ENCODE results near the gene ULBP3. TPM values are rescaled to one million over a fixed set of nuclear protein-coding genes. Genes with fewer than 3 reads are reported as not detected.

The ULBP3 gene
- 1 to 10 TPM in 2 of 3 donors, under 1 TPM in 1; 0.32 to 1.9 (median 1.9) TPM for total RNA-seq
- long read RNA-seq, donor 1 = 0 reads
- long read RNA-seq, donor 2, partial matches to known transcripts = 0 of 1 reads
- long read RNA-seq, donor 2, other reads (novel, unspliced or antisense) = 0 of 1 reads

GRCh38 chr6:150068720-150069648, at the start of gene ULBP3:
Gene ULBP3 (minus strand): TSS chr6:150069121. CDS start chr6:150069066, 55 bp downstream.
- TF ChIP-seq CTCF (IDR thresholded peaks at IDR 0.05) = peak; percentile 45
- Histone ChIP-seq H3K36me3 (ENCODE audit: low read depth) (no peaks in the 10 kb centered on the region), H3K4me1 (ENCODE audit: low read depth) (peaks cover 17% of the 10 kb centered on the region), H3K9me3 (no peaks in the 10 kb centered on the region), H3K4me3 (peak within 1 kb of the TSS; percentile 24)
- intact Hi-C loops (cut with DNase I, micrococcal nuclease) = no loop called here
- ATAC-seq (peak; percentile 84), DNase-seq (peak; percentile 90 to 95 (median 93))

- intact Hi-C loops (cut with DNase I, micrococcal nuclease) = no loop called here
- no peak for TF ChIP-seq CTCF (IDR thresholded peaks at IDR 0.05)
- H3K9me3 ChIP-seq = no peaks in the 10 kb centered on the region
- ATAC-seq = peak; percentile 81
- DNase-seq = no peak
- no peaks in the 10 kb centered on the region for H3K4me1 ChIP-seq (ENCODE audit: low read depth)
- H3K4me3 ChIP-seq = no peak overlapping the region
- no peaks in the 10 kb centered on the region for H3K36me3 ChIP-seq (ENCODE audit: low read depth)
These were observed 49.7 kb upstream of the ULBP3 start for GRCh38 chr6:150118627-150119026.

- intact Hi-C loops (cut with DNase I, micrococcal nuclease) = no loop called here
- ATAC-seq (peak; percentile 40), DNase-seq (no peak)
- TF ChIP-seq CTCF (IDR thresholded peaks at IDR 0.05) = no peak
- no peaks in the 10 kb centered on the region for H3K9me3 ChIP-seq
- H3K36me3 ChIP-seq (ENCODE audit: low read depth) = no peaks in the 10 kb centered on the region
- H3K4me1 ChIP-seq (ENCODE audit: low read depth) = no peaks in the 10 kb centered on the region
- no peak overlapping the region for H3K4me3 ChIP-seq
These were observed 49.3 kb upstream of the ULBP3 start for GRCh38 chr6:150118203-150118602.

- no peak for TF ChIP-seq CTCF (IDR thresholded peaks at IDR 0.05)
- H3K9me3 ChIP-seq = no peaks in the 10 kb centered on the region
- intact Hi-C loops (cut with DNase I, micrococcal nuclease) = no loop called here
- ATAC-seq = no peak
- H3K36me3 ChIP-seq (ENCODE audit: low read depth) = no peaks in the 10 kb centered on the region
- H3K4me1 ChIP-seq (ENCODE audit: low read depth) = no peaks in the 10 kb centered on the region
- no peak for DNase-seq
- no peak overlapping the region for H3K4me3 ChIP-seq
These were observed 47.4 kb upstream of the ULBP3 start for GRCh38 chr6:150116200-150116800.

GRCh38 chr6:150115769-150116168, 46.8 kb upstream of the ULBP3 start:
- TF ChIP-seq CTCF (IDR thresholded peaks at IDR 0.05) = no peak
- no peak for ATAC-seq
- no peaks in the 10 kb centered on the region for H3K36me3 ChIP-seq (ENCODE audit: low read depth)
- DNase-seq = peak in 1 of 3 donors; percentile 44
- no peaks in the 10 kb centered on the region for H3K4me1 ChIP-seq (ENCODE audit: low read depth)
- intact Hi-C loops (cut with DNase I, micrococcal nuclease) = no loop called here
- no peaks in the 10 kb centered on the region for H3K9me3 ChIP-seq
- no peak overlapping the region for H3K4me3 ChIP-seq

Measured in mucosa of descending colon (tissue), 3 donors.